HepG2 (cell line): ENCODE data around the gene UFSP2. TPM values are rescaled to one million over a fixed set of nuclear protein-coding genes. Genes with fewer than 3 reads are reported as not detected.

Source experiments
- EP300 ChIP-seq, 3 experiments: sonication (generic) in 1 of 3; formaldehyde crosslinking in 1 of 3; IDR thresholded peaks; 2 replicates each; pipeline versions ENCODE4 v1.5.1 to v1.6.1; 2011 to 2020; ENCODE audit warnings: low read depth in 2 of 3, low read length in 2 of 3, borderline replicate concordance in 1 of 3, improper control_type of control experiment in 1 of 3, mild to moderate bottlenecking in 1 of 3, missing genetic modification reagents in 1 of 3, moderate library complexity in 1 of 3
- HNF4G ChIP-seq, 2 experiments: sonication (generic) in 1 of 2; formaldehyde crosslinking in 1 of 2; IDR thresholded peaks; 2 replicates each; pipeline versions ENCODE4 v1.4.0 to v1.6.1; 2011 to 2020; ENCODE audit warnings: borderline replicate concordance in 2 of 2, low read depth in 2 of 2, mild to moderate bottlenecking in 2 of 2, low read length in 1 of 2, missing genetic modification reagents in 1 of 2, moderate library complexity in 1 of 2
- HOXA7 ChIP-seq: sonication (generic); formaldehyde crosslinking; IDR thresholded peaks from 2 replicates; pipeline ENCODE4 v1.8.1; 2022; ENCODE audit warnings: mild to moderate bottlenecking, missing genetic modification reagents, moderate library complexity
- IKZF4 ChIP-seq: sonication (generic); formaldehyde crosslinking; IDR thresholded peaks from 2 replicates; pipeline ENCODE4 v1.5.1; 2020; ENCODE audit warnings: borderline replicate concordance, mild to moderate bottlenecking, low read depth, missing genetic modification reagents; ENCODE audit errors: not compliant biosample characterization
- MAF1 ChIP-seq: sonication (generic); formaldehyde crosslinking; IDR thresholded peaks from 2 replicates; pipeline ENCODE4 v1.5.0; 2020; ENCODE audit warnings: missing genetic modification reagents, borderline replicate concordance
- NFE2L1 ChIP-seq: sonication (generic); formaldehyde crosslinking; IDR thresholded peaks from 2 replicates; pipeline ENCODE4 v1.4.0; 2020; ENCODE audit warnings: missing genetic modification reagents, mild to moderate bottlenecking, borderline replicate concordance
- ZC3H4 ChIP-seq: sonication (generic); formaldehyde crosslinking; IDR thresholded peaks from 2 replicates; pipeline ENCODE4 v1.4.0; 2020; ENCODE audit warnings: missing genetic modification reagents, borderline replicate concordance
- ZFP1 ChIP-seq: IDR thresholded peaks from 2 replicates; pipeline ENCODE4 v1.6.1; 2016
- ZMYM2 ChIP-seq: sonication (generic); formaldehyde crosslinking; IDR thresholded peaks from 2 replicates; pipeline ENCODE4 v1.8.0; 2022; ENCODE audit warnings: mild to moderate bottlenecking, missing genetic modification reagents
- ZNF451 ChIP-seq: sonication (generic); formaldehyde crosslinking; IDR thresholded peaks from 2 replicates; pipeline ENCODE4 v1.5.0; 2020; ENCODE audit warnings: mild to moderate bottlenecking, missing genetic modification reagents
- ZNF557 ChIP-seq: sonication (generic); formaldehyde crosslinking; IDR thresholded peaks from 2 replicates; pipeline ENCODE4 v1.4.0; 2020; ENCODE audit warnings: missing genetic modification reagents
- ZNF674 ChIP-seq: sonication (generic); formaldehyde crosslinking; IDR thresholded peaks from 2 replicates; pipeline ENCODE4 v1.5.0; 2020; ENCODE audit warnings: low read depth, mild to moderate bottlenecking, missing genetic modification reagents
- ZNF678 ChIP-seq: sonication (generic); formaldehyde crosslinking; IDR thresholded peaks from 2 replicates; pipeline ENCODE4 v1.4.0; 2020; ENCODE audit warnings: mild to moderate bottlenecking, missing genetic modification reagents
- polyA plus RNA-seq, 8 experiments: library from polyadenylated mRNA; depleted of rRNA in 3 of 8; stranded (reverse) in 7 of 8; unstranded in 1 of 8; fragments of >200 nt; fragmentation: Illumina TruSeq in 4 of 8; extraction: Trizol in 4 of 8; gene quantifications; 2 replicates each; pipeline versions ENCODE4 v1.2.1 to v1.2.3, GENCODE V29; 2011 to 2016; ENCODE audit warnings: low read depth in 4 of 8, missing spikeins in 1 of 8, mixed read lengths in 1 of 8; ENCODE audit not compliant: insufficient read depth in 1 of 8
- total RNA-seq, 5 experiments: library from RNA; depleted of rRNA; stranded (reverse); fragments of >200 nt; fragmentation: Illumina TruSeq; extraction: Trizol; gene quantifications; 2 replicates each; pipeline ENCODE4 v1.2.3, GENCODE V29; 2016; ENCODE audit warnings: low read depth in 1 of 5
- TF ChIP-seq, protein P1 (sequence below): sonication (generic); formaldehyde crosslinking; IDR thresholded peaks from one replicate; pipeline ENCODE4 v1.5.1; 2020; ENCODE audit warnings: mild to moderate bottlenecking, missing genetic modification reagents; ENCODE audit errors: not compliant biosample characterization
- TF ChIP-seq, protein P2 (sequence below): sonication (generic); formaldehyde crosslinking; IDR thresholded peaks from 2 replicates; pipeline ENCODE4 v1.8.1; 2023; ENCODE audit warnings: mild to moderate bottlenecking, inconsistent platforms, moderate library complexity, missing genetic modification reagents, borderline replicate concordance
- TF ChIP-seq, protein P3 (sequence below): sonication (generic); formaldehyde crosslinking; conservative IDR thresholded peaks from 2 replicates; pipeline ENCODE4 v1.8.0; 2022; ENCODE audit warnings: missing genetic modification reagents

Gene UFSP2
- total and polyA plus RNA-seq, 2 of the 13 experiments (the other 11 are each of a cell fraction or from before 2014, with no cell fraction given), result 24.1 to 32.3 TPM

DNA sequence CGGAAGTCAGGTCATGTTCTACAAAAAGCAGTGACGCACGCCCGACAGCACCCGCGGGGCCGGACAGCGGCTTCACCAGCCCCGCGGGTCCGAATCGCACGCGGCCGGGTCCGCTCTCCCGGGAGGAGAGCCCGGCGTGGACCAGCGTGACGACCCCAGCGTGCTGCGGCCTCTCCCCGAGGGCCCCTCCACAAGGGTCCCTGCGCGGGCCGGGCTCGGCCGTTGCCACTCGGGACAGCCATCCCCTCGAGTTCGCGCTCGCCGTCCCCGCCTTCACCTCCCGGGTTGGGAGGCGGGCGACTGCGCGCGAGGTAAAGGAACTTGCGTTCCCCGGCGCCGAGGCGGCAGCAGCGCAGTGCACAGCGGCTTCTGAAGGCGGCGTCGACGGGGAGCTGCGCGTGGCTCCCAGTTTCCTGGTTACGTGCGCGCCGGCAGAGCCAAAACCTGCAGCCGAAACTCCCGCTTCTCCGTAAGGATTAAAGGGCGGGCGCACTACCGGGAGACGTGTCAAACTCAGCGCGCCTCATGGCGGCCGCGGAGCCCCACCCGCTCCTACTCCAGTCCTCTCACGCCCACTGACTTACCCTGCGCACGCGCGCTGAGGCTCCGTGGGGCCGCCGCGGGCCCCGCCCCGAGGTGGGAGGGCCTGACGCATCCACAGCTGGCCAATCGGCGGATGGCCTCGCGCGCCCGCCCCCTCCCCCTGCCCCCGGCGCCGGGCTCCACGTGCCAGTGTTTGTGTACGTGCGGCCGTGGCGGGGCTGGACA, 29.6 kb downstream of the UFSP2 start (continued):
- TF ChIP-seq, protein P1, sequence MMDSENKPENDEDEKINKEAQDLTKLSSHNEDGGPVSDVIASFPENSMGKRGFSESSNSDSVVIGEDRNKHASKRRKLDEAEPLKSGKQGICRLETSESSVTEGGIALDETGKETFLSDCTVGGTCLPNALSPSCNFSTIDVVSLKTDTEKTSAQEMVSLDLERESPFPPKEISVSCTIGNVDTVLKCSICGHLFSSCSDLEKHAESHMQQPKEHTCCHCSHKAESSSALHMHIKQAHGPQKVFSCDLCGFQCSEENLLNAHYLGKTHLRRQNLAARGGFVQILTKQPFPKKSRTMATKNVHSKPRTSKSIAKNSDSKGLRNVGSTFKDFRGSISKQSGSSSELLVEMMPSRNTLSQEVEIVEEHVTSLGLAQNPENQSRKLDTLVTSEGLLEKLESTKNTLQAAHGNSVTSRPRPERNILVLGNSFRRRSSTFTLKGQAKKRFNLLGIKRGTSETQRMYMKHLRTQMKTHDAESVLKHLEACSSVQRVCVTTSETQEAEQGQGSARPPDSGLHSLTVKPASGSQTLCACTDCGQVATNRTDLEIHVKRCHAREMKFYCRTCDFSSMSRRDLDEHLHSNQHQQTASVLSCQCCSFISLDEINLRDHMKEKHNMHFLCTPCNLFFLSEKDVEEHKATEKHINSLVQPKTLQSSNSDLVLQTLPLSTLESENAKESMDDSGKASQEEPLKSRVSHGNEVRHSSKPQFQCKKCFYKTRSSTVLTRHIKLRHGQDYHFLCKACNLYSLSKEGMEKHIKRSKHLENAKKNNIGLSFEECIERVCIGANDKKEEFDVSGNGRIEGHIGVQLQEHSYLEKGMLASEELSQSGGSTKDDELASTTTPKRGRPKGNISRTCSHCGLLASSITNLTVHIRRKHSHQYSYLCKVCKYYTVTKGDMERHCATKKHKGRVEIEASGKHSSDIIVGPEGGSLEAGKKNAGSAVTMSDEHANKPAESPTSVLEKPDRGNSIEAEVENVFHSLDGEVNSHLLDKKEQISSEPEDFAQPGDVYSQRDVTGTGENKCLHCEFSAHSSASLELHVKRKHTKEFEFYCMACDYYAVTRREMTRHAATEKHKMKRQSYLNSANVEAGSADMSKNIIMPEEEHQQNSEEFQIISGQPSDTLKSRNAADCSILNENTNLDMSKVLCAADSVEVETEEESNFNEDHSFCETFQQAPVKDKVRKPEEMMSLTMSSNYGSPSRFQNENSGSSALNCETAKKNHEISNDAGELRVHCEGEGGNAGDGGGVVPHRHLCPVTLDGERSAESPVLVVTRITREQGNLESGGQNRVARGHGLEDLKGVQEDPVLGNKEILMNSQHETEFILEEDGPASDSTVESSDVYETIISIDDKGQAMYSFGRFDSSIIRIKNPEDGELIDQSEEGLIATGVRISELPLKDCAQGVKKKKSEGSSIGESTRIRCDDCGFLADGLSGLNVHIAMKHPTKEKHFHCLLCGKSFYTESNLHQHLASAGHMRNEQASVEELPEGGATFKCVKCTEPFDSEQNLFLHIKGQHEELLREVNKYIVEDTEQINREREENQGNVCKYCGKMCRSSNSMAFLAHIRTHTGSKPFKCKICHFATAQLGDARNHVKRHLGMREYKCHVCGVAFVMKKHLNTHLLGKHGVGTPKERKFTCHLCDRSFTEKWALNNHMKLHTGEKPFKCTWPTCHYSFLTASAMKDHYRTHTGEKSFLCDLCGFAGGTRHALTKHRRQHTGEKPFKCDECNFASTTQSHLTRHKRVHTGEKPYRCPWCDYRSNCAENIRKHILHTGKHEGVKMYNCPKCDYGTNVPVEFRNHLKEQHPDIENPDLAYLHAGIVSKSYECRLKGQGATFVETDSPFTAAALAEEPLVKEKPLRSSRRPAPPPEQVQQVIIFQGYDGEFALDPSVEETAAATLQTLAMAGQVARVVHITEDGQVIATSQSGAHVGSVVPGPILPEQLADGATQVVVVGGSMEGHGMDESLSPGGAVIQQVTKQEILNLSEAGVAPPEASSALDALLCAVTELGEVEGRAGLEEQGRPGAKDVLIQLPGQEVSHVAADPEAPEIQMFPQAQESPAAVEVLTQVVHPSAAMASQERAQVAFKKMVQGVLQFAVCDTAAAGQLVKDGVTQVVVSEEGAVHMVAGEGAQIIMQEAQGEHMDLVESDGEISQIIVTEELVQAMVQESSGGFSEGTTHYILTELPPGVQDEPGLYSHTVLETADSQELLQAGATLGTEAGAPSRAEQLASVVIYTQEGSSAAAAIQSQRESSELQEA (CRISPR knock-in tag), result peak; percentile 86
- TF ChIP-seq HOXA7 (CRISPR knock-in tag), result no peak
- peak; percentile 63; the same call in 1 of the 2 replicates for TF ChIP-seq NFE2L1 (CRISPR knock-in tag)
- TF ChIP-seq, protein P2, sequence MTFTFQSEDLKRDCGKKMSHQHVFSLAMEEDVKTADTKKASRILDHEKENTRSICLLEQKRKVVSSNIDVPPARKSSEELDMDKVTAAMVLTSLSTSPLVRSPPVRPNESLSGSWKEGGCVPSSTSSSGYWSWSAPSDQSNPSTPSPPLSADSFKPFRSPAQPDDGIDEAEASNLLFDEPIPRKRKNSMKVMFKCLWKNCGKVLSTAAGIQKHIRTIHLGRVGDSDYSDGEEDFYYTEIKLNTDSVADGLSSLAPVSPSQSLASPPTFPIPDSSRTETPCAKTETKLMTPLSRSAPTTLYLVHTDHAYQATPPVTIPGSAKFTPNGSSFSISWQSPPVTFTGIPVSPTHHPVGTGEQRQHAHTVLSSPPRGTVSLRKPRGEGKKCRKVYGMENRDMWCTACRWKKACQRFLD (CRISPR knock-in tag), result peak; percentile 98
- peak; percentile 94; the same call in 1 of the 2 replicates for TF ChIP-seq MAF1 (CRISPR knock-in tag)
- 0 out of 2 replicates have a peak, but pooled peaks have one; percentile 5 for TF ChIP-seq HNF4G (IDR thresholded peaks at IDR 0.05; ENCODE audit: borderline replicate concordance, low read depth, low read length)
- no peak for TF ChIP-seq HNF4G (CRISPR knock-in tag; IDR thresholded peaks at IDR 0.05; ENCODE audit: borderline replicate concordance, low read depth)
- no peak; a peak in 1 of 4 replicates for TF ChIP-seq EP300 (IDR thresholded peaks at IDR 0.05; ENCODE audit: low read depth in 2 of 2, low read length in 2 of 2)
- no peak for TF ChIP-seq EP300 (CRISPR knock-in tag; IDR thresholded peaks at IDR 0.05; ENCODE audit: borderline replicate concordance)
- TF ChIP-seq ZNF674 (CRISPR knock-in tag), result peak; percentile 87; the same call in 1 of the 2 replicates
- TF ChIP-seq, protein P3, sequence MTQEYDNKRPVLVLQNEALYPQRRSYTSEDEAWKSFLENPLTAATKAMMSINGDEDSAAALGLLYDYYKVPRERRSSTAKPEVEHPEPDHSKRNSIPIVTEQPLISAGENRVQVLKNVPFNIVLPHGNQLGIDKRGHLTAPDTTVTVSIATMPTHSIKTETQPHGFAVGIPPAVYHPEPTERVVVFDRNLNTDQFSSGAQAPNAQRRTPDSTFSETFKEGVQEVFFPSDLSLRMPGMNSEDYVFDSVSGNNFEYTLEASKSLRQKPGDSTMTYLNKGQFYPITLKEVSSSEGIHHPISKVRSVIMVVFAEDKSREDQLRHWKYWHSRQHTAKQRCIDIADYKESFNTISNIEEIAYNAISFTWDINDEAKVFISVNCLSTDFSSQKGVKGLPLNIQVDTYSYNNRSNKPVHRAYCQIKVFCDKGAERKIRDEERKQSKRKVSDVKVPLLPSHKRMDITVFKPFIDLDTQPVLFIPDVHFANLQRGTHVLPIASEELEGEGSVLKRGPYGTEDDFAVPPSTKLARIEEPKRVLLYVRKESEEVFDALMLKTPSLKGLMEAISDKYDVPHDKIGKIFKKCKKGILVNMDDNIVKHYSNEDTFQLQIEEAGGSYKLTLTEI (CRISPR knock-in tag), result no peak
- peak; percentile 93; the same call in 1 of the 2 replicates for TF ChIP-seq ZNF451 (CRISPR knock-in tag)
- TF ChIP-seq IKZF4, result peak; percentile 91
- TF ChIP-seq ZNF557 (CRISPR knock-in tag), result peak; percentile 97
- peak; percentile 90 for TF ChIP-seq ZMYM2 (CRISPR knock-in tag)
- peak; percentile 83 for TF ChIP-seq ZNF678 (CRISPR knock-in tag)
- no peak for TF ChIP-seq ZC3H4 (CRISPR knock-in tag)
- TF ChIP-seq ZFP1, result peak; percentile 77; the same call in 1 of the 2 replicates
